ENCODE results near the gene UBTF. TPM values are rescaled to one million over a fixed set of nuclear protein-coding genes. Genes with fewer than 3 reads are reported as not detected.

Gene UBTF
- total RNA-seq, 1 experiment from 2014 or later = 114 TPM

- Histone ChIP-seq H3K27ac (ENCODE audit: low read depth, low read length, poor library complexity, severe bottlenecking) (no peak overlapping the region), H3K4me3 (ENCODE audit: low read depth, low read length, poor library complexity, severe bottlenecking) (no peak overlapping the region), H3K36me3 (ENCODE audit: insufficient read depth, low read length, poor library complexity, severe bottlenecking) (no peaks in the 10 kb centered on the region), H3K27me3 (replicated peaks; ENCODE audit: insufficient read depth, low read depth, low read length, poor library complexity) (no peaks in the 10 kb centered on the region), H3K9me3 (ENCODE audit: low read depth, low read length, poor library complexity, severe bottlenecking) (no peaks in the 10 kb centered on the region), H3K4me1 (ENCODE audit: insufficient read depth, low read length, poor library complexity, severe bottlenecking) (no peaks in the 10 kb centered on the region)
- TF ChIP-seq CTCF (conservative IDR thresholded peaks at IDR 0.05; ENCODE audit: low read depth, low read length) (no peak), EZH2 (IDR thresholded peaks at IDR 0.05; ENCODE audit: borderline replicate concordance, low read depth, low read length, poor library complexity, severe bottlenecking) (no peak)
- BruUV-seq (replicated peaks) = no TSS peak
- DNase-seq (ENCODE audit: low spot score) = no peak
- ChIA-PET POLR2A (ENCODE audit: low non-redundant PET) (no interaction called here), CTCF (no interaction called here)
- intact Hi-C loops (cut with micrococcal nuclease; ENCODE audit: unreplicated experiment) = loop anchor here (5.0 kb wide), 1 partner anchor 232 kb away; the partner anchor contains the start of gene PPY
These were observed 45.0 kb downstream of the UBTF start for GRCh38 chr17:44174427-44174826.

- CTCF ChIA-PET = no interaction called here
- Histone ChIP-seq H3K27me3 (replicated peaks; ENCODE audit: insufficient read depth, low read depth, low read length, poor library complexity) (no peaks in the 10 kb centered on the region), H3K4me3 (ENCODE audit: low read depth, low read length, poor library complexity, severe bottlenecking) (no peak overlapping the region), H3K9me3 (ENCODE audit: low read depth, low read length, poor library complexity, severe bottlenecking) (no peaks in the 10 kb centered on the region), H3K27ac (ENCODE audit: low read depth, low read length, poor library complexity, severe bottlenecking) (no peak overlapping the region), H3K4me1 (ENCODE audit: insufficient read depth, low read length, poor library complexity, severe bottlenecking) (no peaks in the 10 kb centered on the region), H3K36me3 (ENCODE audit: insufficient read depth, low read length, poor library complexity, severe bottlenecking) (no peaks in the 10 kb centered on the region)
- POLR2A ChIA-PET (ENCODE audit: low non-redundant PET) = interaction anchor here (0.5 kb wide), 1 partner anchor 46 kb away, joined by 3 read pairs; no protein-coding TSS in a partner anchor
- TF ChIP-seq CTCF (conservative IDR thresholded peaks at IDR 0.05; ENCODE audit: low read depth, low read length) = no peak
- TF ChIP-seq EZH2 (IDR thresholded peaks at IDR 0.05; ENCODE audit: borderline replicate concordance, low read depth, low read length, poor library complexity, severe bottlenecking) = no peak
- DNase-seq (ENCODE audit: low spot score) = no peak
- no TSS peak for BruUV-seq (replicated peaks)
- intact Hi-C loops (cut with micrococcal nuclease; ENCODE audit: unreplicated experiment) = loop anchor here (5.0 kb wide), 1 partner anchor 230 kb away; the partner anchor contains the start of gene PPY
These were observed 47.5 kb downstream of the UBTF start for GRCh38 chr17:44171931-44172455.

GRCh38 chr17:44170499-44171201 is 48.8 kb downstream of the UBTF start, which contains the start of gene ASB16:
Gene ASB16 (plus strand): TSS chr17:44170704. CDS start chr17:44170790, 86 bp downstream.
- CTCF ChIA-PET = interaction anchor here (0.6 kb wide), 2 partner anchors 1002 to 1487 kb away, joined by 4 to 17 read pairs; no protein-coding TSS in a partner anchor
- H3K4me3 ChIP-seq (ENCODE audit: low read depth, low read length, poor library complexity, severe bottlenecking) = no peak within 1 kb of the TSS

More at GRCh38 chr17:44170499-44171201, 48.8 kb downstream of the UBTF start, which contains the start of gene ASB16:
- H3K27ac ChIP-seq (ENCODE audit: low read depth, low read length, poor library complexity, severe bottlenecking) = no peak within 1 kb of the TSS
- DNase-seq (ENCODE audit: low spot score) = no peak
- H3K4me1 ChIP-seq (ENCODE audit: insufficient read depth, low read length, poor library complexity, severe bottlenecking) = no peaks in the 10 kb centered on the region
- intact Hi-C loops (cut with micrococcal nuclease; ENCODE audit: unreplicated experiment) = loop anchor here (5.0 kb wide), 1 partner anchor 228 kb away; the partner anchor contains the start of gene PPY
- H3K27me3 ChIP-seq (replicated peaks; ENCODE audit: insufficient read depth, low read depth, low read length, poor library complexity) = no peaks in the 10 kb centered on the region
- H3K36me3 ChIP-seq (ENCODE audit: insufficient read depth, low read length, poor library complexity, severe bottlenecking) = no peaks in the 10 kb centered on the region
- TF ChIP-seq CTCF (conservative IDR thresholded peaks at IDR 0.05; ENCODE audit: low read depth, low read length) (no peak), EZH2 (IDR thresholded peaks at IDR 0.05; ENCODE audit: borderline replicate concordance, low read depth, low read length, poor library complexity, severe bottlenecking) (no peak)
- POLR2A ChIA-PET (ENCODE audit: low non-redundant PET) = no interaction called here
- no peaks in the 10 kb centered on the region for H3K9me3 ChIP-seq (ENCODE audit: low read depth, low read length, poor library complexity, severe bottlenecking)
- BruUV-seq (replicated peaks) = no TSS peak

Measured in A673 (cell line).